8988T (cell line): ENCODE results near the gene CAPN8.

Experiments used
- DNase-seq: peaks from one replicate; pipeline ENCODE4 v3.0.0; 2011

Gene CAPN8

DNA sequence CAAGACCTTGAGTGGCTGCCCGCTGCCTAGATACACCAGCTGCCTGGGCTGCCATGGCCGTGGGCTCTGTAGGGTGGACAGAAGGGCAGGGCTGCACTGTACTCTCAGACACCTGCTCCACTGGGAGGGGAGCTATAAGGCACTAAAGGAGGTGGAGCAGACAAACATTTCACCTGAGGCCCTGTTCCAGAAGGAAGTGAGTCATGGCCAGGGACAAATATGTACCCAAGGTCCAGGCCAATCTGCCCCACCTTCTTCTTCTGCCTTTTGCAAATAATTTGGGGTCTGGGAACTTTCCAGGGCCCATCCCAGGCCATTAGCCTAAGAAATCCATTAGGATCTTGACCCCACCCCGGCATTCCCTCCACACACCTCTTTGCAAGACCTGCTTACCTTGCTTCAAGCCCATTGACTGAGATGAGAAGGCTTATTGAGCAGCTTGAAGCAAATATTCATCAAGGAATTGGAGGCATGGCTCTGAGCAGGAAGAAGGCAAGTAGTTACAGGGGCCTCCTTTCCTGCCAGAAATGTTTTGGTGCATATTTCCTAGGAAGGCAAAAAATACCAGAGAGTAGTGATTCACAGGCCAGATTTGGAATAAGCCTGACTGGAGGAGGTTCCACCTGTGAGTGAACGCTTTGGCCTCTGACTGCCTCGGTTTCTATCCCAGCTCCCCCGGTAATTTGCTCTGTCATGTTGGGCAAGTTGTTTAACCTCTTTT is at the start of gene CAPN8:
Gene CAPN8, minus strand, starts transcription at position 110 of the 721 bp plus-strand sequence. Its CDS starts 55 bp downstream, at position 55.
- DNase-seq = no peak

DNA sequence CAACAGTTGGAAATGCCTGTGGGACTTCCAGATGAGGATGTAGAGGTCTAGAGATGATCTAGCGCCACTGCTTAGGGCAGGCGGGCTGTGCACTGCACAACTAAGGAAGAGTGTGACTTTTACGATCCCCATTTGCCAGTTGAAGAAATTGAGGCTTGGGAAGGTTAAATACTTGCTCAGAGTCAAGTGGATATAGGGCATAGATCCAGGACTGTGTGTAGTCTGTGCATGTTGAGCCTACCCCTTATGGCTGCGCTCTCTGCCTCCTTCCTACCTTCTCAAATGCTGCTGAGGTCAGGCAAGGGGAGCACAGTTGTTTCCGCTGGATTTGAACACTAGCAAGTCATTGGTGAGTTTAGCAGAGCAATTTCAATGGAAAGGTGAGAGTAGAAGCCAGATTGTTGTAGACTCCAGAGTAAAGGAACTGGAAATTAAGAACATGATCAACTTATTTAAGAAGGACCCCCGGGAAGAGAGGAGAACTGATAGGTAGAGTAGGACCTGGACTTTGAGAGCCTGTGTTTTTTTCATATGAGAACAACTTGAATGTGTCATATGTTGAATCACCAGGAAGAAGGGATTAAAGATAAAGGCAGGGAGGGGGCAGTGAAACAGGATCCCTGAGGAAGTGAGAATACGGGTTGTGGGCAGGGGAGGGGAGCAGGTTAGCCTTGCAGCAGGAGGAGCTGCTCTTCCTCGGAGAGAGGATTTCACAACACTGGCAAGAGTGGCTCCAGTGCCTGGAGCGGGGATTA is 49.5 kb upstream of the CAPN8 start:
- peak; percentile 52 for DNase-seq

DNA sequence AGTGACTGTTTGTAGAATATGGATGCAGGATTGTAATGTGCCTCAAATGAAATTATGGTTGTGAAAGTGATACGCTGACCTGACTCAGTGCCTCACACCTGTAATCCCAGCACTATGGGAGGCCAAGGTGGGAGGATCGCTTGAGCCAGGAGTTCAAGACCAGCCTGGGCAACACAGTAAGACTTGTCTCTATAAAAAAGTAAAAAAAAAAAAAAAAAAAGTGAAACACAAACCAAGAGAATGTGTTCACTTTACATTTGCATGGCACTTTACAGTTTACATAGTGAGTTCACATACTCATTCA is 48.9 kb upstream of the CAPN8 start:
- no peak for DNase-seq

DNA sequence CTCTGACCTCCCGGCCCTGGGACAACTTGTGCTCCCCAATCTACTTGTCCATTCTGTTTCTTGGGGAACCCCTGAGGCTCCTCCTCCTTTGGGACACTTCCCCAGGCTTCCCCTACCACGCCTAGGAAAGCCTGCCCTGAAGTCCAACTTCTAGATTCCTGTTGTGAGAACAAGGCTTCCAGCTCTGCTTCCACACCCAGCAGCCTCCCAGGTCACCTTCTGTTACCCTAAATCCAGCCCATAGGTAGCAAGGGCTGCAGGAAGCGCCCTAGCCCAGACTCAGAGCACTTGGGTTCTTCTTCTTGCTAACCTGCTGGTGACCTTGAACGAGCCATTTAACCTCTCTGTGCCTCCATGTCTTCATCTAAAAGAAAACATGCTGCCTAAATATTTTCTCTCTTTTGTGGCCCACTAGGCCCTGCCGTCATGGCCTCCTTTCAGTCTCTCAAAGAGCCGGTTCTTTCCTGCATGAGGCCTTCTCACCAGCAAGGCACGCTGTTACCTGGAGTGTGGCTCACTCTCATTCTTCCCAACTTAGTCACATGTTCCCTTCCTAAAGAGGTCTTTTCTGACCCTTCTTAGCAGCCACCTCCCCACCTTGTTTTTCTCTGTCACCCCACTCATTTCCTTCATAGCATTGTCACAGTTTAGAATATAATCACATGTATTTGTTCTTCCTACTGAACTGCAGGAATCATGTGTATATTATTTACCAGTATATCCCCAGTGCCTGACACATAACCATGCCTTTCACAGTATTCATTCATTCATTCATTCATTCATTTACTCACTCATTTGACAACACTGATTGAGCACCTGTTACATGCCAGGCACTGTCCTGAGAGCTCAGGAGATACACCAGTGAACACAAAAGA is 48.3 kb upstream of the CAPN8 start:
- no peak for DNase-seq

DNA sequence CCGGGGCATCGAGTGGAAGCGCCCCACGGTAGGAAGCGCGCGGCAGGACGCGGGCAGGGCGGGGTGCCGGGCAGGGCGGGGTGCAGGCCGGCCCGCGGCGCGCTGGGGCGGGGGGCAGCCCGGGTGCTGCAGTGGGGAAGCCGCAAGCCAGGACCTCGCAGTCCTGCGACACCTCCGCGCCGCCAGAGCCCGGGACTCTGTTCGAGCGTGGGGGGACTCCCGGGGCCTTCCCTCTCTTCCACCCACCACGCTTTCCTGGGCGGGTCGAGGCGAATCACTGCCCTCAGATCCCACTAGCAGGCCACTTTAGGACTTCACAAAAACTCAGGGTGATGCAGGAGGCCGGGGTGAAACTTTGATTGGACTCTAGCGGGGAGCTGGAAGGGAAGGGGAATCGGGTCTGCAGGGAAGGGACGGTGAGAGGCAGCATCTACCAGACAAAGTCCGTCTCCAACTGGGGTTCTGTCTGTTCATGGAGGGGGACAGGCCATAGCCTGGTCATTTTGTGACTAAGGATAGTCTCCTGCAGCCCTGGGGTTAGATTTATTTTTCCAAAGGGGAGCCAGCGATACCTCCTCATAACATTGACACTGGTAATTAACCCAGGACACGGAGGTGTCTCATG is 47.5 kb upstream of the CAPN8 start:
- no peak for DNase-seq

DNA sequence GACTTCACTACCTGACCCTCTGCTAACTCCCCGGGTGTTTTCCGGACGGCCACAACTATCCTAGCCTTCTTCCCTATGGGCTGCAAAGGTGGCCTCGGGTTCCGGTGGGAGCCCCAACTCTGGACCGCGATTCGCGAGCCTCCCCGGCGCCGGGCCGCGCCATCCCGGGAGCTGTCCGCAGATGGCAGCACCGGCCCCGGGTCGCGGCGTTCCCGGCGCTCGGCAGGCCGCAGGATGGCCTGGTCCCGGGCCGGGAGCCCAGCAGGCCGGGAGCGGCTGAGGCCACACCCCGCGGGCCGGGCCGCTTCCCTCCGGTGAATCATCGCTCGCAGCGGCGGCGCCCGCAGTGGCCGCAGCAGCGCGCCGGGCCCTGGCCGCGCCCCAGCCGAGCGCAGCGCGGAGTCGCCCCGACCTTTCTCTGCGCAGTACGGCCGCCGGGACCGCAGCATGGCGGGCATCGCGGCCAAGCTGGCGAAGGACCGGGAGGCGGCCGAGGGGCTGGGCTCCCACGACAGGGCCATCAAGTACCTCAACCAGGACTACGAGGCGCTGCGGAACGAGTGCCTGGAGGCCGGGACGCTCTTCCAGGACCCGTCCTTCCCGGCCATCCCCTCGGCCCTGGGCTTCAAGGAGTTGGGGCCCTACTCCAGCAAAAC is 46.8 kb upstream of the CAPN8 start, which contains the start of gene CAPN2:
Gene CAPN2, plus strand, starts transcription at position 346 of the 656 bp plus-strand sequence. Its CDS starts 102 bp downstream, at position 448.
- peak; percentile 90 for DNase-seq

DNA sequence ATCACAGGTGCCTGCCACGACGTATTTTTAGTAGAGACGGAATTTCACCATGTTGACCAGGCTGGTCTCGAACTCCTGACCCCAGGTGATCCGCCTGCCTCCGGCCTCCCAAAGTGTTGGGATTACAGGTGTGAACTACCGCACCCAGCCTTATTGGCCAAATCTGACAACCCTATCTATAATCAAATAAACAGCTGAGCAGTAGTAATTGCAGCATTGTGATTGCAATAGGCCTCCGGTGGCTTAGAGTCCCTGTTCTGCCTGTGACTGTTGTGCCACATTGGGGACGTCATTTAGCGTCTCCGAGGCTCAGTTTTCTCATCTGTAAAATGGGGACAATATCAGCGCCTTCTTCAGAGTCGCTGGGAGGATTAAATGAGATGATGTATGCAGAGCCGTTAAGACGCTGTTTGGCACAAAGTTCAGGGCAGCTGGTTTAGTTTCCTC is 46.3 kb upstream of the CAPN8 start:
- no peak for DNase-seq

DNA sequence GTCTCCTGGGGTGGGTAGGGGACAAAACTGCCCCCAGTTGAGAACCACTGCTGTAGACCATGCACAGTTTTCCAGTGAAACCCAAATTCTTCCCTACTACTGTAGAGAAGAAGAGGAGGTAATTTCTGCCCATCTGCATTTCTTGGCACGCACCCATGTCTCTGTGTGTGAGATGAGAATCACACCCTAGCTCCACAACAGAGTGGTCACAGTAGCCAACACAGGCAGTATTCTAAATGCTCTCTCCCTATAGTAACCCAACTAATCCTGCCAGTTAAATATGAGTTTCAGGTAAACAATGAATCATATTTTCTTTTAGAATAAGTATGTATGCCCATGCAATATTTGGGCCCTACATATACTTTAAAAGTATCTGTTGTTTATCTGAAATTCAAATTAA is 45.7 kb upstream of the CAPN8 start:
- DNase-seq = no peak

DNA sequence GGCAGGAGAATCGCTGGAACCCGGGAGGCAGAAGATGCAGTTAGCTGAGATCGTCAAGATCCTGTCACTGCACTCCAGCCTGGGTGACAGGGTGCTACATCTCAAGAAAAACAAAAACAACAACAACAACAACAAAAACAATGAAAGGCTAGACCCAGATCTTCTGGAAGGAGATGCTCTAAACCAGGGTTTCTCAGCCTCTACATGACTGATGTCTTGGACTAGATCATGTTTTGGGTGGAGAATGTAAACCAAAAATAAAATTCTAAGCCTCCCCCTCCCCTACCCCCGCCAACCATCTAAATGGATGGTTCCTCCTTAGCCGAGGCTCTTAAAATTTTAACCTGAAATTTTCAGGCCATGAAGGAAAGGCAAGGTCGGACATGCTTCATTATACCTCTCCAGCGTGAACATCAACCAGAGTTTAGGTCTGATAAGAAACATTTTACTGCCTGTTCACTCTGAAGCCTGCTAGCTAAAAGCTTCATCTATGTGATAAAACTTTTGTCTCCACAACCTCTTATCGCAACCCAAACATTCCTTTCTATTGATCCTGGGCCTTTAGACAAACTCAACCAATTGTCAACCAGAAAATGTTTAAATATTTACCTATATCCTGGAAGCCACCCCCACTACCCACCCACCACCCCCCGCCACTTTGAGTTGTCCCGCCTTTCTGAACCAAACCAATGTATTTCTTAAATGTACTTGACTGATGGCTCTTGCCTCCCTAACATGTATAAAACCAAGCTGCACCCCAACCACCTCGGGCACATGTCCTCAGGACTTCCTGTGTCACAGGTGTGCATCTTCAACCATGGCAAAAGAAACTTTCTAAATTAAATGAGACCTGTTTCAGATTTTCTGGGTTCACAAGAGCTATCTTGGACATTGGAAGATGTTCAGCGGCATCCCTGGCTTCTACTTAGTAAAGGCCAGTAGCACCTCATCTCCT is 45.0 kb upstream of the CAPN8 start:
- DNase-seq = no peak

DNA sequence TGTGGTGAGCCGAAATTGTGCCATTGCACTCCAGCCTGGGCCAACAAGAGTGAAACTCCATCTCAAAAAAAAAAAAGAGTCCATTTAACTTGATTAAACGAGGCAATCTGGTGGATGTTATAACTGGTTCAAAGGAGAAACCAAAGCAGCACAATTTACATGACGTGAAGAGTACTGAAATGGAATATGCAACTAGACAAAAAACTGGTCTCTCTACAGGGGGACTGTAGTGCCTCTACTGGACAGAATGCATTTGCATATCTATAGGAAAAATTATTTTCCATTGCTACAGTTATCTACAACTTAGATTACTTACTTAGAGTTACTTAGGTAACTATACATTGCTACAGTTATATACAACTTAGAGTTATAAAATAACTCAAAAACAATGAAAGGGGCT is 44.1 kb upstream of the CAPN8 start:
- no peak for DNase-seq

DNA sequence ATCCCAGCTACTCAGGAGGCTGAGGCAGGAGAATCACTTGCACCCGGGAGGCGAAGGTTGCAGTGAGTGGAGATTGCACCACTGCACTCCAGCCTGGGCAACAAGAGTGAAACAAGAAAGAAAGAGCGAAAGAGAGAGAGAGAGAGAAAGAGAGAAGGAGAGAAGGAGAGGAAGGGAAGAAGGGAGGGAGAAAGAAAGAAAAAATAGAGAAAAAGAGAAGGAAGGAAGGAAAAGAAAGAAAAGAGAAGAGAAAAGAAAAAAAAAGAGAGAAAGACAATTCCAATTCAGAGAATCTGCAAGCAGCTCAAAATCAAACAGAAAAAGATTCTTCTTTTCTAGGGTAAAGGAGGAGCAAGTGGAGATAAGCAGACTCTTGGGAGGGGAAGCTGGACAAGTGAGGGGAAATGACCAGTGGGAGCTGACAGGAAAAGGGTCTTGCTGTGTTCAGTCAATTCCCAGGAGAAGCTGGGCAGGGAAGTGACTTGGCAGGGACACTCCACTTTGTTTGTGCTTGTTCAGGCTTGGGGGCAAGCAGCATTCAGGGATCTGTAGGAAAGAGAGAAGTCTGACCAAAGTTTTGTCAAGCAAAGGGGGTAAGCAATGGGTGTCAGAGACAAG is 43.3 kb upstream of the CAPN8 start:
- no peak for DNase-seq

DNA sequence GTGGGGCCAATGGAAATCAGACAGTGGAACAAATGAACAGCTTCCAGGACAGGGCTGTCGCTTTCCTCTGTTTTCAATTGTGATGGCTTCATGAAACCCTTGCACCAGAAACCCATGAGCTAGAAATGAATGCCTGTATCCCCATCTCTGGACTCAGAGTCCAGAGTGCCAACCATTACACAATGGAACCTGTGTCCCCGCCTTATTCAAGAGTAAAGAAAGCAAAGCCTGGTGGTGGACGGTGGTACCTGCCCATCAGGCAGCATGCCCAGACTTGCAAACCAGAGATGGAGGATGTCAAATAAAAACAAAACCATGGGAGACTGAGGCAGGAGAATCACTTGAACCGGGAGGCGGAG is 42.5 kb upstream of the CAPN8 start:
- no peak for DNase-seq

DNA sequence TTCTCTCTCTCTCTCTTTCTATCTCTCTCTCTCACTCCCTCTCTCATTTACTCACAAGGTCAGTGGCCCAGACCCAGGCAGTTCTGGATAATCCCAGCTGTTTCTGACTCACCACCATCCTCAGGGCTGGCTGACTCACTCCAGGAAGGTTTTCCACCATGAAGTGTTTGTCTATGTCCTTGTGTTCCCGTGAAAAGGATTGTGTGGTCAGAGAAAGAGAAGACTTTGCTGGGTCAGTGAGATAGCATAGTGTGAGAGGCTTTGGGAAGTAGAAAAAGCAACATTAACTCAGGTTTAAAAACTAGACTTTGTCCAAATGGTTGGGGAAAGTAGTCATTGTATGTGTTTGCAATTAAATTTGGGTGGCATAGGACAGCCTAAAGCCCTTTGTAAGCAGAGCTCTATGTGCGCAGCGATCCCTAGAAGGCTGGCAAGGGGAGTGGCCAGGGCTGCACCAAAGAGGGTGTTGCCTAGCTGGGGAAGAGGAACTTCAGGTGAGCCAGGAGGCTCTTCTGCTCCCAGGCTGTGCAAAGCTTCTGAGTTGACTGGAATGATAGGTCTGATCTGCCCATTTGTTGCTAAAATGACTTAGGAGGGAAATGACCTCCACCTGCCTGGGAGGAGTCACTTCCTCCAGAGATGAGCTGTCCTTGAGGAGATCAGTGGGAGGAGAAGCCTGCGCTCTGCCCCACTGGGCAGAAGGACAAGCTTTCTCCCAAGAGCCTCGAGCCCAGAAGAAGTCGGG is 41.9 kb upstream of the CAPN8 start:
- no peak for DNase-seq

DNA sequence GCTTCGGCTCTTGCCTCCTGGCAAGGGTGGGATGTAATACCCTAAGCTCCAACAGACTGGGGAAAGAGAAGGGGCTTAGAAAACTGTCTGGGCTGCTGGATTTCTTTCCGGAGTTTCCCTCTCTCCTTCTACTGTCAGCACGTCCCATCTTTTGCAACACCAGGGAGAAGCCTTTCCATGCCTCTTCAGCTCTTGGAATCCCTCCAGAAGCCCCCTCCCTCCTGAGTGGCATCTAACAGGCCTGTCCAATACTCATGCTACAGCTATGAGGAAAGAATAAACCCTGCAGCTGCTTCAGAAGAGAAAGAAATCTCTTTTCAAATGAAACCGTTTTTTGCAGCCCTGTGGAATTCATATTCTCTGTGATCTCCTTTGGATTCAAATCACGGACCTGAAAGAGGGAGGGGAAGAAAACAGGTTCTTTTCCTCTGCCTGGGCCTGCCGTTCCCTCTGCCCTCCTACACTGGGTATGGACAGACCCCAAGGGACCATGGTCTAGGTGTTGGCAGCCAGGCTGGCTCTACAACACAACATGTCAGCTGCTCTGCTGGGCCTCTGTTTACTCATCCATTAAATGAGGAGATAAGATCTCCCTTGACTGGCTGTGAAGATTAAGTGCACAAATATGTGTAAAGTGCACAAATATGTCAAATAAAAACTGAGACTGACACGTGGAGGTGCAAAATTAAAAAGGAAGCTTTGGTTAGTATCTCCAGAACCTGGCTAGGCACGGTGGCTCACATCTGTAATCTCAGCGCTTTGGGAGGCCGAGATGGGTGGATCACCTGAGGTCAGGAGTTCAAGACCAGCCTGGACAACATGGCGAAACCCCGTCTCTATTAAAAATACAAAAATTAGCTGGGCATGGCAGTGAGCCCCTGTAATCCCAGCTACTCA is 40.8 kb upstream of the CAPN8 start:
- DNase-seq = no peak

DNA sequence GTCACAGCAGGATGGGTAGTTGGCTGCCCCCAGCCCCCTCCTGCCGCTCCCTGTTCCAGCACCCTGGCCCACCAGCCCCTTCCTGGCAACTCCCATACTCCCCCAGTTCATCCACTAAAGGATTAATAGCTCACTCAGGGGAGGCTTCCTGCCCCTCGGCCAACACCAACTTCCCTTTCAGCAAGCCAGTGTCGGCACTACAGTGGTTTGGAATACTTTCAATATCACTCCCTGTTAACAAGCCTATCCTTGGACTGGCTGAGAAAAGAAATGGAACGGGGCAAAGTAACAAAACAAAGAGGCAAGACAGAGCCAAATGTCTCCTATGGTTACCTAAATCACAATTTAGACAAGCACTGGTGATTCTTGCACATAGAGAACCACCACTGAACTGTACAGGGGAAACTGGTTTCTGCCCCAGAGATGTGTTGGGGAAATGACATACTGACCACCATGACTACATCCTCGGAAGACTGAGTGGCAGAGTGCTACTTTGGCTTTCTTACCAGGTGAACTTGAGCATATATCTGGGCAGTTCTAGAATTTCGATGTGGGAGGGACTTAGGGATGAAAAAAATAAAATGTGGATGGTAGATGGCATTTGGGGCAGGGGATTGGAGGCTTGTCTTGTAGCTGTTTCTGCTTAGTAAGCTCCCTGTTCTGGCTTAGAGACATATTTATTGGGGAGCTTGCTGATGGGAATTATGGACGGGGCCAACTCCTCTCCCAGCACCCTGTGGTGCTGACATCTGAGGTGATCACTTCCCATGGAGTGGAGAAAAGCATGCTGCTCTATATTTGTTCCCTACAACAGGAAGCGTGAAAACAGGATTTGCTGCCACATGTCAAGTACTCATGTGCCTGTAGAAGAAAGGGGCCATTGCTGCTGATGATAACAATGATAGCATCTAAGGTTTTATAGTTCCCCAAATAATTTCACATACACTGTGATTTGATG is 39.7 kb upstream of the CAPN8 start:
- no peak for DNase-seq

DNA sequence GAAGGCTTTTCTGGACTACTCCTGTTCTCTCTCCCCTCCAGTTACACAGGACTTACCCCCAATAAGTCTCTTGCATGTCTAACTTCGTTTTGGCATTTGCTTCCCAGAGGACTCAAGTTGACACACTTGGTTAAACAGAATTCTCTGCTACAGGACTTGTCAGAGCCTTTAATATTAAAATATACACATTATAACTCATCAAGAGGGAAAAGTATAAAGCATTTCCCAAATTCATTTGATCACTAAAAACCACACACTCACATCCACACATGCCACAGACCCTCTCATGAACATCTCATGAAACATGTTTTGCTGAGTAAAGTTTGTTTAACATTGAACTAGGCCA is 38.1 kb upstream of the CAPN8 start:
- DNase-seq = no peak

DNA sequence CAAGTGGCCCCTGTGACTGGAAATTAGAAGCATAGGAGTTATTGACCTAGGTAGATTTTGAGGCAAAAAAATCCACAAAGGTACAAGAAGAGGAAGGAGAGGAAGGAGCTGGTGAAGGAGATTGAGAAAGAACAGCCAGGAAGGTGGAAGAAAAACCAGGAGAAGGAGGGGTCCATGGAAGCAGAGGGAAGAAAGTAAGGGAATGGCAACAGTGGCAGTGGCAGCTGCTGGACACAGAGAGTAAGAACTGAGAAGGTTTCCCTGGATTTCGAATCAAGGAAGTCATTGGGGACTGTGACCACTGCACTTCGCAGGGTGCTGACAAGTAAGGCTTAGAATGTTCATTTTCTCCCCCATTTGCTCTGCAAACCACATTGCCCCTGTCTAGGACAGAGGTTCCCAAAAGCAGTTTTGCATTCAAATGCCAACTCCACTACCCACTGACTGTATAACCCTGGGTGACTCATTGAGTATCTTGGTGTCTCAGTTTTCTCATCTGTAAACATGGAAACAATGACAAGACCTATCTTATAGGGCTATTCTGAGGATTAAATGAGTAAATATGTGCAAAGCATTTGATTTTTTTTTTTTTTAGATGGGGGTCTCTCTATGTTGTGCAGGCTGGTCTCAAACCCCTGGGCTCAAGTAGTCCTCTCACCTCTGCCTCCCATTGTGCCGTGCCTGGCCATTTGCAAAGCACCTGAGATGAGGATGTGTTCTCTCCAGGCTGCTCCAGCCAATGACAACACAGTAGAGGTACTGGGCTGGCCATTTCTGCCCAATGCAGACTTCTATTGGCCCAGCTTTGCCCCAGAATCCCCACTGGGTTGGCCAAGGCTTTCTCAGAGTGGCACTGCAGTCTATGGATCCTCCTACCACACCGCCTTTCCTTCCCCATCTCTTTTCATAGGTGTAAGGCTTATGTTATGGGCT is 37.5 kb upstream of the CAPN8 start:
- no peak for DNase-seq
